Islet of Langerhans (tissue), 1 donor: Measurements from ENCODE around the gene CDC42BPA.

Source experiments
- FAIRE-seq: peaks from one replicate; lab custom pipeline; 2011; peaks lifted over from hg19 to GRCh38; lab: Jason Lieb, UNC

Gene CDC42BPA

GRCh38 chr1:226977643-226978431 is 340.5 kb downstream of the CDC42BPA start:
- no peak for FAIRE-seq

- no peak for FAIRE-seq
Observed at GRCh38 chr1:226976978-226977642, 341.2 kb downstream of the CDC42BPA start.

- no peak for FAIRE-seq
Observed at GRCh38 chr1:226976276-226976977, 341.9 kb downstream of the CDC42BPA start.

- FAIRE-seq, result no peak
Observed at GRCh38 chr1:226975259-226976250, 342.7 kb downstream of the CDC42BPA start.

GRCh38 chr1:226974544-226975258 is 343.6 kb downstream of the CDC42BPA start:
- FAIRE-seq, result no peak

GRCh38 chr1:226973898-226974543 is 344.3 kb downstream of the CDC42BPA start:
- FAIRE-seq, result no peak

- FAIRE-seq, result no peak
Observed at GRCh38 chr1:226973371-226973897, 344.9 kb downstream of the CDC42BPA start.

- no peak for FAIRE-seq
Observed at GRCh38 chr1:226972931-226973330, 345.4 kb downstream of the CDC42BPA start.

- no peak for FAIRE-seq
Observed at GRCh38 chr1:226971765-226972164, 346.5 kb downstream of the CDC42BPA start.

- no peak for FAIRE-seq
Observed at GRCh38 chr1:226967665-226968064, 350.6 kb downstream of the CDC42BPA start.

GRCh38 chr1:226966683-226967082 is 351.6 kb downstream of the CDC42BPA start:
- no peak for FAIRE-seq

GRCh38 chr1:226965581-226966440 is 352.5 kb downstream of the CDC42BPA start:
- FAIRE-seq, result no peak

- FAIRE-seq, result no peak
Observed at GRCh38 chr1:226964611-226965486, 353.4 kb downstream of the CDC42BPA start.

GRCh38 chr1:226964068-226964425 is 354.2 kb downstream of the CDC42BPA start:
- no peak for FAIRE-seq

- FAIRE-seq, result no peak
Observed at GRCh38 chr1:226962421-226963391, 355.6 kb downstream of the CDC42BPA start.

- no peak for FAIRE-seq
Observed at GRCh38 chr1:226960944-226961765, 357.1 kb downstream of the CDC42BPA start.
